IPS-18a (cell line): ENCODE measurements around the gene RASAL1.

Experiments used
- H3K27ac ChIP-seq: one replicate; pipeline ENCODE4 v1.5.1; 2013; ENCODE audit warnings: low read length
- H3K27me3 ChIP-seq: one replicate; pipeline ENCODE4 v1.6.1; 2013; ENCODE audit warnings: mild to moderate bottlenecking, low read length; ENCODE audit not compliant: control insufficient read depth, insufficient read depth
- H3K36me3 ChIP-seq: one replicate; pipeline ENCODE4 v1.6.1; 2013; ENCODE audit warnings: low read depth, low read length; ENCODE audit not compliant: control insufficient read depth
- H3K4me1 ChIP-seq: one replicate; pipeline ENCODE4 v1.6.1; 2013; ENCODE audit warnings: low read depth, low read length; ENCODE audit not compliant: control insufficient read depth
- H3K4me3 ChIP-seq: one replicate; pipeline ENCODE4 v1.5.1; 2013; ENCODE audit warnings: low read length
- H3K9ac ChIP-seq: one replicate; pipeline ENCODE4 v1.6.1; 2013; ENCODE audit warnings: mild to moderate bottlenecking, low read length, moderate library complexity
- H3K9me3 ChIP-seq: one replicate; pipeline ENCODE4 v1.6.1; 2013; ENCODE audit warnings: low read depth, low read length; ENCODE audit not compliant: control insufficient read depth

Gene RASAL1

DNA sequence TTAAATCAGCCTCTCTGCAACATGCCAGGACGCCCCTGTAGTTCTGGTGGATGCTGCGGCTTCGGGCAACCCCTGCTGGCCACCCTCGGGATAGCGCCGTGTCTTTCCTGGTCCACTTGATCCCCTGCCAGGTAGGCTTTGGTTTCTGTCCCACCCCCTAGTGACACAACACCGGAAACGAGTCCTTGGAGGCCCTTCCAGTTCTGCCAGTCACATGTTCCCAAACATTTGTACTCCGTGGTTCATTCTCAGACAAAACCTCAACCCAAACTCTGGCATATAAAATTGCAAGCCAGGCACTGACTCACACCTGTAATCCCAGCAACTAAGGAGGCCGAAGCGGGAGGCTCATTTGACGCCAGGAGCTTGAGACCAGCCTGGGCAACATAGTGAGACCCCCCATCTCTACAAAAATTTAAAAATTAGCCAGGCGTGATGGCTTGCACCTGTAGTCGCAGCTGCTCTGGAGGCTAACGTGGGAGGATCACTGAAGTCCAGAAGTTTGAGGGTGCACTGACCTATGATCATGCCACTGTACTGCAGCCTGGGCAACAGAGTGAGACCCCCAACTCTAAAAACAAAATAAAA, 37.0 kb downstream of the RASAL1 start:
- H3K4me3 ChIP-seq = no peak overlapping the region
- H3K4me1 ChIP-seq = peaks cover 10% of the 10 kb centered on the region
- no peak overlapping the region for H3K9ac ChIP-seq
- no peaks in the 10 kb centered on the region for H3K9me3 ChIP-seq
- no peak overlapping the region for H3K27ac ChIP-seq
- H3K36me3 ChIP-seq = no peaks in the 10 kb centered on the region
- no peaks in the 10 kb centered on the region for H3K27me3 ChIP-seq

DNA sequence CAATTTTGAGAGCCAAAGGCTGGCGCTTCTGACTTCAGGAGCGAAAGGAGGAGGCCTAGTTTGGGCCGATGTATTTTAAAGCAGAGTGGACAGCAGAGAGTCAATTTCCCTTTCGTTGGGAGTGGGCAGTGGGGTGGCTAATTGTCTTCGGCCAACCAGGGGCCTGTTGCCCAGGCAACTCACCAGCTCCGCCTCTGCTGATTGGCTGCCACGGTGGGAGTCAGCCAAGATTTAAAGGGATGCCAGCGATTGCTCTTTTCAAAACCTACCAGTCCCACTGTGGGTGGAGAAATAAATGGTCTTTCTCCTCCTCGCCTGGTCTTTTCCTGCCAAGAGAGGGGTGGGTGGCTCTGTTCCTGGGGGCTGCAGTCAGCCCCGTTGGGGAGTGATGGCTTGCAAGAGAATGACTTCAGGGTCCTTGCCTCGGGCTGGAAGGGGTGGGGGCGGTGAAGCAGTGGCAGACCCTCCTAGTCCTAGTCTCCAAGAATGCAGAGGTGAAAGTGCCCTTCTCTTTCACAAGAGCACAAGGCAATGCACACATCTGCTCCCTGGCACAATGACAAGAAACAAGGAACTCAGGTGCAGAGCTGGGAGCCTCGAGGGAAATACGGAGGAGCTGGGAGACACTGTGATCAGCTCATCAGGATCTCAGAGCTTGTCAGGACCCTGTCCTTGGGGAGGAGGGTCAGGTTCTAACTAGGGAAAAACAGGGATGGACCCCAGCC, 37.7 kb downstream of the RASAL1 start:
- Histone ChIP-seq H3K4me1 (peaks cover 10% of the 10 kb centered on the region), H3K9ac (no peak overlapping the region), H3K4me3 (peak overlapping the region; percentile 11), H3K36me3 (no peaks in the 10 kb centered on the region), H3K27me3 (no peaks in the 10 kb centered on the region), H3K27ac (no peak overlapping the region), H3K9me3 (no peaks in the 10 kb centered on the region)

DNA sequence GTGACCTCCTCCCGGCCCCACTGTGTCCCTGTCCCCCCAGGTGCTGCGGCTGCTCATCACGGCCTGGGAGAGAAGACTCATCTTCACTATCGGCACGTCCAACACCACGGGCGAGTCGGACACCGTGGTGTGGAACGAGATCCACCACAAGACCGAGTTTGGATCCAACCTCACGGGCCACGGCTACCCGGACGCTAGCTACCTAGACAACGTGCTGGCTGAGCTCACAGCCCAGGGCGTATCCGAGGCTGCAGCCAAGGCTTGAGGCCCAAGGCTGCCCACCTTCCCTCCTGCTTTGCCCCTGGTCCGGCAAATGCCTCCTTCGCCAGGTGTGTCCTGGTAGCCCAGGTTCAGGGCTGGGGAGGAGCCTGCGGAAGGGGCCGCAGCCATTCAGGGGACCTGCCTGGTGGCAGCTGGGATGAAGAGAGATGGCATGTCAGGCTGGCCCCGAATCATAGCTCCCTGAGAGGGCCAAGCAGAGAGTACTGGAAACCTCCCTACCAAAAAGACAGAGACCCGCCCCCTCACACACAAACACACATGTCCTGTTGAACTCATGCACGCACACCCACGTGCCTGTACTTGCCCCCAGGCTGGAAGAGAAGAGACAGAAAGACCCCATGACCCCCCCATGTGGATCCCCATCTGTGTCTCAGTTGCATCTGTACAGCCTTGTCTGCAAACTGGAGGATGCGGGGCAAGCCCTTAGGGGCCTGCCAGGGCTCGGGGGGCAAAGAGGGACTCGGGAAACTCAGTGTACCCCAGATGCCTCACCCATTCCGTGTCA, 38.7 kb downstream of the RASAL1 start:
- peaks cover 10% of the 10 kb centered on the region for H3K4me1 ChIP-seq
- no peaks in the 10 kb centered on the region for H3K9me3 ChIP-seq
- H3K9ac ChIP-seq = no peak overlapping the region
- H3K27ac ChIP-seq = no peak overlapping the region
- no peaks in the 10 kb centered on the region for H3K36me3 ChIP-seq
- H3K4me3 ChIP-seq = no peak overlapping the region
- H3K27me3 ChIP-seq = no peaks in the 10 kb centered on the region

DNA sequence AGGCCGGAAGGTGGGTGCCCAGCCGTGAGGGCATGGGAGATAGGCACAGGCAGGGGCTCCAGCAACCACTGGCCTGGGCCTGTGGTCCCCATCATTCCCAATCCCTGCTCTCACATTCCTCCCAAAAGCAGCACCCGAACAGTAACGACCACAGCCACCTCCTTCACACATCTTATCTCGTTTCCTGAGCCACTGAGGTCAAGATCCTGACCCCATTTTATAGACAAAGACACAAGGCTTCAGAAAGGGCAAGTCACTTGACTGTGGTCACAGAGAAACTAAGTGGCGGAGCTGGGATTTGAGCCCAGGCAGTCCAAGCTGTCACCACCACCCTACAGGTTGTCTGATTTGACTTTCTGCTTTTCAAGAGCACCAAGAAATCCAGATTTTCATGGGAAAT, 40.2 kb downstream of the RASAL1 start:
- H3K27ac ChIP-seq = no peak overlapping the region
- no peak overlapping the region for H3K4me3 ChIP-seq
- no peaks in the 10 kb centered on the region for H3K36me3 ChIP-seq
- H3K9ac ChIP-seq = no peak overlapping the region
- no peaks in the 10 kb centered on the region for H3K9me3 ChIP-seq
- peaks cover 10% of the 10 kb centered on the region for H3K4me1 ChIP-seq
- no peaks in the 10 kb centered on the region for H3K27me3 ChIP-seq

DNA sequence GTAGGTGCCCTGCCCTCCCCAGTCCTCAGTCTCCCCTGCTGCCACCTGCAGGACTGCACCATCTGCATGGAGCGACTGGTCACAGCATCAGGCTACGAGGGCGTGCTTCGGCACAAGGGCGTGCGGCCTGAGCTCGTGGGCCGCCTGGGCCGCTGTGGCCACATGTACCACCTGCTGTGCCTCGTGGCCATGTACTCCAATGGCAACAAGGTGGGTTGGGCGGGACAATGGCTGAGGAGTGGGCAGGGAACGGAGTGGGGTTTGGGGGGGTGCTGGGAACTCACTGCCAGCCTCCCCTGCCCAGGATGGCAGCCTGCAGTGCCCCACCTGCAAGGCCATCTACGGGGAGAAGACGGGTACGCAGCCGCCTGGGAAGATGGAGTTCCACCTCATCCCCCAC, 40.8 kb downstream of the RASAL1 start:
- Histone ChIP-seq H3K4me1 (peaks cover 10% of the 10 kb centered on the region), H3K4me3 (no peak overlapping the region), H3K27me3 (no peaks in the 10 kb centered on the region), H3K9me3 (no peaks in the 10 kb centered on the region), H3K27ac (no peak overlapping the region), H3K36me3 (no peaks in the 10 kb centered on the region), H3K9ac (no peak overlapping the region)

DNA sequence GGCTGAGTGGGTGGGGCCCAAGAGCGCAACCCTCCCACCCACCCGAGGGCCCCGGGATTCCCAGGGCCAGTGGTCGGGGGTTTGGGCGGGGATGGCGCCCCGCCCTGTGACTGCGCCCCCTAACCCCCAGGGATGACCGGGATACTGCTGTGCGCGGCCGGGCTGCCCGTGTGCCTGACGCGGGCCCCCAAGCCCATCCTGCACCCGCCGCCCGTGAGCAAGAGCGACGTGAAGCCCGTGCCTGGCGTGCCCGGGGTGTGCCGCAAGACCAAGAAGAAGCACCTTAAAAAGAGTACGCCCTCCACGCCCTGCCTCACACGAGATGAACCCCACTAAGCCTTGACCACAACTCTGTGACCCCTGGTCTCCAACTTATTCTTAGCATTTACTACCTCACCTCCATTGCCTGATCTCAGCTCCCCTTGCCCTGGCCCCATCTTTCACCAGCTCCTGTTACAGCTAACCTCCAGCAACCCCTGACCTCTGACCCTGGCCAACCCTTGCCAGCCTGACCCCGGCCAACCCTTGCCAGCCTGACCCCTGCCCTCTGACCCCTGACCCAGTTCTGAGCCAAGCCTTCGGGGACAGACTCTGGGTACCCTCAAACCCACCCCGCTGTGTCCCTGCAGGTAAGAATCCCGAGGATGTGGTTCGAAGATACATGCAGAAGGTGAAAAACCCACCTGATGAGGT, 42.0 kb downstream of the RASAL1 start:
- Histone ChIP-seq H3K36me3 (no peaks in the 10 kb centered on the region), H3K4me1 (peaks cover 10% of the 10 kb centered on the region), H3K9ac (no peak overlapping the region), H3K27me3 (no peaks in the 10 kb centered on the region), H3K9me3 (no peaks in the 10 kb centered on the region), H3K27ac (no peak overlapping the region), H3K4me3 (peak overlapping the region; percentile 8)

DNA sequence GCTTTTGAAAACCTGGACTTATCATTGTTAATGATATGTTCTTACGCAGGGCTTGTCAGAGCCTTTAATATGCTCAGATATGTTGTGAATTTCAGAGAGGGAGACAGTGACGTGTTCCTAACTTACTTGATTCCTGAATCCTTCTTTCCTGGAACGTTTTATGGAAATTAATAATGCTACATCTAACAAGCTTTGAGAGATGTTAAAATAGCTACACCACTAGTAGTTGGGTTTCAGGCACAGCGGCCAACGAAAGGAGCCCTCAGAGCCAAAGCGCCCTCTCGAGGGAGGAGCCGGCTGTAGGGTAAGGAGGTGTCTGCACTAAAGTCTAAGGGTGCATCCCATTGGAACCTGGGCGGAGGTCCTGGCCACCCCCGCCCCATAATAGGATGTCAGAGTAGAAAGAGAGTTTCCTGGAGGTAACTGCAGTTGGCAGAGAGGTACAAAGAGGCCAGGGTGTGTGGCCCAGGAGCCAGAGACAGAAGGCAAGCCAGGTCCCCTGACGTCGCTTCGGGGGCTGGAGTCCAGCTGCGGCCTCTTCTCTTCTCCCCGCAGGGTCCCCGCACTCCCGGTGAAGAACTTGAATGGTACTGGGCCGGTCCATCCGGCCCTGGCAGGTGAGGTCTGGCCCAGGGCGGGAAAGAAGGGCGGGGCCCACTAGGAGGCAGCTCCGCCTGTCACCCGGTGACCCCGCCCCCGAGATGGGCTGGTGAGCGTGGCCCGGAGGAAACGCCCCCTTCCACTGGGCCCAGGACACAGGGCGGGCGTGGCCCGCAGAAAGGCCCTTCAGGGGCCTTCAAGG, 42.8 kb downstream of the RASAL1 start:
- H3K4me1 ChIP-seq = peaks cover 5% of the 10 kb centered on the region
- no peaks in the 10 kb centered on the region for H3K9me3 ChIP-seq
- H3K27me3 ChIP-seq = no peaks in the 10 kb centered on the region
- no peak overlapping the region for H3K9ac ChIP-seq
- no peak overlapping the region for H3K27ac ChIP-seq
- H3K36me3 ChIP-seq = no peaks in the 10 kb centered on the region
- peak overlapping the region; percentile 64 for H3K4me3 ChIP-seq

DNA sequence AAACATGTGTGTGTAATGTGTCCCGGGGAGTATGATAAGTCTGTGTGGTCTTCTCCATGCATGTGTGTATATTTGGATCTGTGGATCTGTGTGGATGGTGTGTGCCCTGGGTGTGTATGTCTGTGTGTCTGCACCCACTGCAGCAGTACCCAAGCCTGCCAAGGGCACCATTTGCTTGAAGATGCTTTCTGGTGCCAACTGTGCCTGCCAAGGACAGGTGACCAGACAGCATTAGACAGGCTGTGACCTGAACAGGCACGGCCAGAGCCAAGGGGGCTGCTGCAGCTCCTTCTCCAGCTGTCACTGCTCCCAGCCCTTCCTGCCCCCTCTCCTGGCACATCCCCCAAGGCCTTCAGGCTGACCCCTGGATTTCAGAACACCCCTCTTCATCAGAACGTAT, 44.1 kb downstream of the RASAL1 start:
- Histone ChIP-seq H3K4me3 (no peak overlapping the region), H3K9ac (no peak overlapping the region), H3K27me3 (no peaks in the 10 kb centered on the region), H3K36me3 (no peaks in the 10 kb centered on the region), H3K9me3 (no peaks in the 10 kb centered on the region), H3K4me1 (peaks cover 5% of the 10 kb centered on the region), H3K27ac (no peak overlapping the region)

DNA sequence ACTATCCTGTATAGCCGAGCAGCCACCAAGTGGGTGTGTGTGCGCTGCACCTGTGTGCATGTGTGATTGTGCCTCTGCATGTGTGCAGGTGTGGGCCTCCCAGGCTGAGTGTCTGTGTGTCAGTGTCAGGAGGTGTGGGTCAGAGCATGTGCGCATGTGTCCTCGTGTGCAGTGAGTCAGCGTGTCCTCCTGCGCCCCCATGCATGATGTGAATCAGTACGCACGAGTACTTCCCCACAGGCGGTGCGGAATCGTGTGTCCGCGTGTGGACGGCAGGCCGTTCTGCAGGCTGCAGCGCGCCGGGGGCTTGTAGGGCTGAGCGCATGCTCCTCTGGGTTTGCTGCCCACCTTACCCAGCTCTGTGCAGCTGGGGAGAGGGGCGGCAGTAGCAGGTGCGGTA, 44.8 kb downstream of the RASAL1 start:
- Histone ChIP-seq H3K4me3 (no peak overlapping the region), H3K27me3 (no peaks in the 10 kb centered on the region), H3K9me3 (no peaks in the 10 kb centered on the region), H3K27ac (no peak overlapping the region), H3K9ac (no peak overlapping the region), H3K4me1 (peaks cover 5% of the 10 kb centered on the region), H3K36me3 (no peaks in the 10 kb centered on the region)

DNA sequence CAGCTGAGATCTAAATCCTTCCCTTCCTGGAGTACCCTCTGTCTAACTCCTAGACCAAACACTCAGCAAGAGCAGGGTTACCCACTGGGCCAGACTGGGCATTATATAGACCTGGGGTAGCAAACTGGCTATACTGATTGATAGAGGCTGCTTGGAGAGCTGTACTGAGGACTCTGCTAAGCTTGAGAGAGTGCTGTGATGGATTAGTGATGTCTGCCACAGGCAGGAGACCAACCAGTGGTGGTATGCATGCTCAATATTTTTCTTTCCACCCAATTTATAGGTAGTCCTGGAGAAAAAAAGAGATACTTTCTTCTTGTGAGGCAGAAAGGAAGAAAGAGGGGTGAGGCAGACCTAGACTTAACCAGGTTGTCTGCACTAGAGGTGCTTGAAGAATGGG, 45.7 kb downstream of the RASAL1 start:
- H3K9ac ChIP-seq = no peak overlapping the region

More for the DNA sequence above, 45.7 kb downstream of the RASAL1 start:
- Histone ChIP-seq H3K27ac (no peak overlapping the region), H3K36me3 (no peaks in the 10 kb centered on the region), H3K4me1 (peaks cover 5% of the 10 kb centered on the region), H3K9me3 (no peaks in the 10 kb centered on the region), H3K4me3 (no peak overlapping the region), H3K27me3 (no peaks in the 10 kb centered on the region)
